H9 (cell line): Measurements from ENCODE around the gene OR51E1. TPM values are rescaled to one million over a fixed set of nuclear protein-coding genes. Genes with fewer than 3 reads are reported as not detected.

ENCODE experiments used
- DNase-seq: peaks from one replicate; pipeline ENCODE4 v3.0.0-alpha.2; 2017
- H2AFZ ChIP-seq: one replicate; pipeline ENCODE4 v1.6.1; 2013; ENCODE audit warnings: mild to moderate bottlenecking, low read length, control low read depth, moderate library complexity
- H2AK5ac ChIP-seq: 2 replicates; pipeline ENCODE4 v1.6.1; 2013; ENCODE audit warnings: low read length, control low read depth, mixed read lengths; ENCODE audit not compliant: insufficient read length
- H2BK120ac ChIP-seq: one replicate; pipeline ENCODE4 v1.6.1; 2013; ENCODE audit warnings: low read depth, mild to moderate bottlenecking, low read length, control low read depth, inconsistent platforms; ENCODE audit not compliant: poor library complexity, severe bottlenecking
- H2BK12ac ChIP-seq: 2 replicates; pipeline ENCODE4 v1.6.1; 2013; ENCODE audit warnings: low read length, control low read depth, mixed read lengths, low read depth; ENCODE audit not compliant: insufficient read length
- H2BK15ac ChIP-seq: 2 replicates; pipeline ENCODE4 v1.6.1; 2013; ENCODE audit warnings: low read depth, low read length, control low read depth
- H2BK20ac ChIP-seq: one replicate; pipeline ENCODE4 v1.6.1; 2013; ENCODE audit warnings: low read depth, mild to moderate bottlenecking, low read length, control low read depth, inconsistent platforms; ENCODE audit not compliant: poor library complexity, severe bottlenecking
- H2BK5ac ChIP-seq: 2 replicates; pipeline ENCODE4 v1.6.1; 2013; ENCODE audit warnings: low read length, control low read depth, mixed read lengths; ENCODE audit not compliant: insufficient read length
- H3K14ac ChIP-seq: 2 replicates; pipeline ENCODE4 v1.6.1; 2013; ENCODE audit warnings: low read length, control low read depth; ENCODE audit not compliant: insufficient read depth
- H3K18ac ChIP-seq: 2 replicates; pipeline ENCODE4 v1.6.1; 2013; ENCODE audit warnings: low read depth, mild to moderate bottlenecking, mixed read lengths, low read length, control low read depth; ENCODE audit not compliant: insufficient read length
- H3K23ac ChIP-seq: 2 replicates; pipeline ENCODE4 v1.6.1; 2013; ENCODE audit warnings: low read length, control low read depth, mixed read lengths, low read depth; ENCODE audit not compliant: insufficient read length
- H3K23me2 ChIP-seq: 2 replicates; pipeline ENCODE4 v1.6.1; 2013; ENCODE audit warnings: low read depth, mild to moderate bottlenecking, mixed read lengths, low read length, control low read depth; ENCODE audit not compliant: insufficient read length, poor library complexity, severe bottlenecking
- H3K27ac ChIP-seq: 2 replicates; pipeline ENCODE4 v1.5.1; 2013; ENCODE audit warnings: low read length, control low read depth, mixed read lengths, low read depth; ENCODE audit not compliant: insufficient read length
- H3K27me3 ChIP-seq: 2 replicates; pipeline ENCODE4 v1.6.1; 2013; ENCODE audit warnings: low read length, control low read depth, inconsistent platforms; ENCODE audit not compliant: insufficient read depth
- H3K4ac ChIP-seq: 2 replicates; pipeline ENCODE4 v1.6.1; 2013; ENCODE audit warnings: low read depth, mild to moderate bottlenecking, control low read depth, inconsistent platforms, low read length, moderate library complexity
- H3K4me1 ChIP-seq: 2 replicates; pipeline ENCODE4 v1.6.1; 2013; ENCODE audit warnings: low read length, control low read depth, inconsistent platforms; ENCODE audit not compliant: insufficient read depth
- H3K4me2 ChIP-seq: 2 replicates; pipeline ENCODE4 v1.6.1; 2013; ENCODE audit warnings: low read length, control low read depth, mixed read lengths; ENCODE audit not compliant: insufficient read length, insufficient read depth
- H3K56ac ChIP-seq: 2 replicates; pipeline ENCODE4 v1.6.1; 2013; ENCODE audit warnings: low read depth, mild to moderate bottlenecking, mixed read lengths, low read length, control low read depth; ENCODE audit not compliant: insufficient read length
- H3K79me1 ChIP-seq: 2 replicates; pipeline ENCODE4 v1.6.1; 2013; ENCODE audit warnings: low read depth, mild to moderate bottlenecking, moderate library complexity, low read length, control low read depth, inconsistent platforms; ENCODE audit not compliant: insufficient read depth, poor library complexity, severe bottlenecking
- H3K79me2 ChIP-seq: 2 replicates; pipeline ENCODE4 v1.6.1; 2013; ENCODE audit warnings: low read length, control low read depth, inconsistent platforms; ENCODE audit not compliant: insufficient read depth
- H3K9ac ChIP-seq: 2 replicates; pipeline ENCODE4 v1.6.1; 2013; ENCODE audit warnings: low read length, control low read depth, mixed read lengths; ENCODE audit not compliant: insufficient read length; ENCODE audit errors: extremely low read depth
- H3K9me3 ChIP-seq: one replicate; pipeline ENCODE4 v1.6.1; 2013; ENCODE audit warnings: low read depth, low read length, inconsistent platforms; ENCODE audit not compliant: control insufficient read depth
- H3T11ph ChIP-seq: one replicate; pipeline ENCODE4 v1.6.1; 2013; ENCODE audit warnings: mild to moderate bottlenecking, low read length, control low read depth, inconsistent platforms
- H4K20me1 ChIP-seq: one replicate; pipeline ENCODE4 v1.6.1; 2013; ENCODE audit not compliant: control insufficient read depth, insufficient read length, insufficient read depth
- H4K5ac ChIP-seq: 2 replicates; pipeline ENCODE4 v1.6.1; 2013; ENCODE audit warnings: low read depth, mild to moderate bottlenecking, mixed read lengths, low read length, control low read depth; ENCODE audit not compliant: insufficient read length
- H4K8ac ChIP-seq: replicated peaks from 2 replicates; pipeline ENCODE4 v1.6.1; 2013; ENCODE audit warnings: low read length, control low read depth, mixed read lengths, low read depth; ENCODE audit not compliant: insufficient read length
- H4K91ac ChIP-seq: 2 replicates; pipeline ENCODE4 v1.6.1; 2013; ENCODE audit warnings: low read depth, mild to moderate bottlenecking, moderate library complexity, mixed read lengths, low read length, control low read depth; ENCODE audit not compliant: insufficient read length
- H3K27ac Mint-ChIP-seq, 3 experiments: 2 replicates in 2 of 3; 3 replicates in 1 of 3; pipeline ENCODE4 v1.8.0; 2020 to 2021; ENCODE audit warnings: mixed read lengths in 3 of 3, mild to moderate bottlenecking in 1 of 3, moderate library complexity in 1 of 3
- H3K27me3 Mint-ChIP-seq: 2 replicates; pipeline ENCODE4 v1.8.0; 2021; ENCODE audit warnings: low read depth, mild to moderate bottlenecking, moderate library complexity, mixed read lengths
- H3K36me3 Mint-ChIP-seq, 3 experiments: 2 replicates in 2 of 3; 3 replicates in 1 of 3; pipeline ENCODE4 v1.8.0; 2020 to 2021; ENCODE audit warnings: low read depth in 3 of 3, mixed read lengths in 3 of 3; ENCODE audit not compliant: insufficient read depth in 1 of 3
- H3K4me1 Mint-ChIP-seq, 2 experiments: 2 replicates each; pipeline ENCODE4 v1.8.0; 2020; ENCODE audit warnings: mixed read lengths in 2 of 2
- H3K4me3 Mint-ChIP-seq, 2 experiments: 2 replicates in 1 of 2; 3 replicates in 1 of 2; pipeline ENCODE4 v1.8.0; 2020 to 2021; ENCODE audit warnings: mild to moderate bottlenecking in 2 of 2, mixed read lengths in 2 of 2, moderate library complexity in 1 of 2
- H3K9me3 Mint-ChIP-seq, 2 experiments: 2 replicates in 1 of 2; 3 replicates in 1 of 2; pipeline ENCODE4 v1.8.0; 2020; ENCODE audit warnings: mild to moderate bottlenecking in 2 of 2, mixed read lengths in 2 of 2, moderate library complexity in 1 of 2
- CTCF ChIP-seq: fragments of 200-600 bp; sonication (generic); conservative IDR thresholded peaks from 3 replicates; pipeline ENCODE4 v1.8.0; 2021; ENCODE audit warnings: antibody characterized with exemption, mild to moderate bottlenecking
- WGBS: extraction: QIAGEN DNeasy Blood & Tissue Kit; methylation state at CpG from one replicate; pipeline ENCODE4 v1.1.7; 2013; ENCODE audit warnings: missing lambda C conversion rate, low lambda C conversion rate, mixed read lengths; ENCODE audit not compliant: insufficient read length; ENCODE audit errors: extremely low coverage; 5-methylcytosine and 5-hydroxymethylcytosine counted together
- total RNA-seq: library from RNA; stranded (reverse); gene quantifications from 2 replicates; pipeline ENCODE4 v1.2.1, GENCODE V29; 2021

OR51E1 gene
- total RNA-seq, 1 experiment from 2014 or later, result not detected

DNA sequence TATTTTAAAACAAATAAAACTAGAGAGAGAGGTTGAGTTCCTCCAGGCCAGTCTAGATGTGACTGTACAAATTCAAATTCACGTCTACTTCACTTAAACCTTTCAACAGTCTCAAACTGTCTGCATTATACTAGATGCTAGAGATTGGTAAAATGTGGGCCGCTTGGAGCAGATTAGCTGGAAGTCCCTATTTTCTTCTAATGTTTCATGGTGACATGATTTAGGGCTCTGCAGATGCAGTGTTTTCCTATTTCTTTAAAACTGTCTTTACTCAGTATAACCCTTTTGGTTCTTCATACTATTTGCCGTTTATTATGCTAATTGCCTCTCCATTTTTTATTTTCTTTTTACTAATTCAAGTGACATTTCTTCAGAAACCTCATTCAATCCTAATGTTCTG, 20.4 kb downstream of the OR51E1 start:
- no peak overlapping the region for H4K5ac ChIP-seq
- no peaks in the 10 kb centered on the region for H3K4me1 ChIP-seq
- no peak overlapping the region for H2BK15ac ChIP-seq
- H3K4ac ChIP-seq, result no peak overlapping the region
- TF ChIP-seq CTCF, result no peak
- H2BK12ac ChIP-seq, result no peak overlapping the region
- no peak overlapping the region for H2BK20ac ChIP-seq
- no peak overlapping the region for H4K8ac ChIP-seq
- no peak overlapping the region for H3K4me2 ChIP-seq
- Mint-ChIP-seq H3K27ac (no peak overlapping the region), H3K4me1 (peaks cover 0 to under 1% of the 10 kb centered on the region in 2 experiments; a peak in 1 of 4 replicates), H3K4me3 (no peak overlapping the region), H3K9me3 (no peaks in the 10 kb centered on the region), H3K27me3 (no peaks in the 10 kb centered on the region; the same call in 1 of the 2 replicates), H3K36me3 (no peaks in the 10 kb centered on the region)
- H3K56ac ChIP-seq, result no peak overlapping the region
- H3K27me3 ChIP-seq, result no peaks in the 10 kb centered on the region
- no peaks in the 10 kb centered on the region for H3K23me2 ChIP-seq
- no peaks in the 10 kb centered on the region for H3K79me2 ChIP-seq
- H3K18ac ChIP-seq, result no peak overlapping the region
- no peak overlapping the region for H3K23ac ChIP-seq
- H2BK120ac ChIP-seq, result no peak overlapping the region
- H3K14ac ChIP-seq, result no peak overlapping the region
- H3K9ac ChIP-seq, result no peak overlapping the region
- H3K79me1 ChIP-seq, result no peaks in the 10 kb centered on the region
- H2BK5ac ChIP-seq, result no peak overlapping the region
- no peak overlapping the region for H2AFZ ChIP-seq
- H4K20me1 ChIP-seq, result no peaks in the 10 kb centered on the region
- no peak overlapping the region for H2AK5ac ChIP-seq
- no peaks in the 10 kb centered on the region for H3K9me3 ChIP-seq
- no peak overlapping the region for H4K91ac ChIP-seq
- no CpG with 5 or more reads among the region's 3 CpGs for WGBS
- DNase-seq, result no peak
- H3T11ph ChIP-seq, result no peak overlapping the region
- H3K27ac ChIP-seq, result no peak overlapping the region
